ENCODE data around the gene FFAR1. TPM values are rescaled to one million over a fixed set of nuclear protein-coding genes. Genes with fewer than 3 reads are reported as not detected.
"Not testable (repeated sequence)": the region's sequence is repeated elsewhere in the genome, so short reads cannot be mapped to it uniquely, and the experiment has no call there.

The FFAR1 gene
- total RNA-seq, 1 donor from 2014 or later = not detected

DNA sequence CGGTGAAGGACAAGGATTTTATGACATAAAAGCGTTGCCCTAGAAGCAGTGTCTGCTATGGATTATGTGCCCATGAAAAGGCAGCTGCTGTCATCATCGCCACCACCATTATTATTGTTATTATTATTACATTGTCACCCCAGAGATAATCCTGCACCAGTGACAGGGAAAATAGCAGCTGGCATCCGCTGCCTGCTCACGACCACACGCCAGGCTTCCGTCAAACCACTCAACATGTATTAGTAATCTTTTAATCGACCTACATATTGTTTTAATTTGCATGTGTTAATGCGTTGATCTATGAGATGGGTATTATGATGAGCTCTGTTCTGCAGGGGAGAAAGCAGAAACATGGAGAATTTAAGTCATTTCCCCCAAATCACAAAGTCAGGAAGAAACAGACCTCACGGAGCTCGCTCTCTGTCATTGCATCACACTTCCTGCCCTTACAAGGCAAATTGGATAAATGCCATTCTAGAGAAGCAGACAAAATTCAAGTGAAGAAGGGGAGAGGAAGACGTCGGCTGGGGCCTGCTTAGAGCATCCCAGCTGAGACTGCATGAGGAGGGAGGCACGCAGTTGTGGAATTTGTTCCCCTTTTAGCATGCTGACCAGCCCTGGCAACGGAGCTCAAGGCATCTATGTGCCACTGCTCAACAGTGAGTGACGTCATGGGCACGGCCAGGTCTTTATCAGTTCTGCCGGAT, 10.3 kb downstream of the FFAR1 start, which contains the start of gene FFAR3:
FFAR3 (plus strand) TSS at position 594 of the 707 bp plus-strand sequence. CDS start 431 bp downstream, outside the sequence.
- Histone ChIP-seq H3K36me3 (ENCODE audit: control insufficient read depth in 3 of 3, insufficient read depth in 3 of 3, low read length in 3 of 3) (no peaks in the 10 kb centered on the region), H3K4me1 (ENCODE audit: control insufficient read depth in 3 of 3, insufficient read depth in 3 of 3, low read length in 3 of 3) (peaks cover 0 to 3% (median 2%) of the 10 kb centered on the region in 3 donors), H3K4me3 (ENCODE audit: low read length in 3 of 3) (no peak within 1 kb of the TSS), H3K9me3 (ENCODE audit: control insufficient read depth in 3 of 3, low read length in 3 of 3) (no peaks in the 10 kb centered on the region), H3K27me3 (ENCODE audit: control insufficient read depth in 3 of 3, insufficient read depth in 3 of 3, low read length in 3 of 3) (peaks cover 0 to 12% (median 7%) of the 10 kb centered on the region in 3 donors), H3K9ac (ENCODE audit: low read depth in 1 of 3, low read length in 3 of 3) (no peak within 1 kb of the TSS), H3K27ac (ENCODE audit: low read depth, low read length) (no peak within 1 kb of the TSS)

DNA sequence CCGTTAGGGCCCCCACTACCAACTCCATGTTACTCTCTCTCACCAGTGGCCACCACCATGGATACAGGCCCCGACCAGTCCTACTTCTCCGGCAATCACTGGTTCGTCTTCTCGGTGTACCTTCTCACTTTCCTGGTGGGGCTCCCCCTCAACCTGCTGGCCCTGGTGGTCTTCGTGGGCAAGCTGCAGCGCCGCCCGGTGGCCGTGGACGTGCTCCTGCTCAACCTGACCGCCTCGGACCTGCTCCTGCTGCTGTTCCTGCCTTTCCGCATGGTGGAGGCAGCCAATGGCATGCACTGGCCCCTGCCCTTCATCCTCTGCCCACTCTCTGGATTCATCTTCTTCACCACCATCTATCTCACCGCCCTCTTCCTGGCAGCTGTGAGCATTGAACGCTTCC, 11.1 kb downstream of the FFAR1 start:
- H3K27ac ChIP-seq (ENCODE audit: low read depth, low read length); H3K9ac ChIP-seq (ENCODE audit: low read depth in 1 of 3, low read length in 3 of 3); H3K36me3 ChIP-seq (ENCODE audit: control insufficient read depth in 3 of 3, insufficient read depth in 3 of 3, low read length in 3 of 3); H3K27me3 ChIP-seq (ENCODE audit: control insufficient read depth in 3 of 3, insufficient read depth in 3 of 3, low read length in 3 of 3); H3K4me3 ChIP-seq (ENCODE audit: low read length in 3 of 3); H3K9me3 ChIP-seq (ENCODE audit: control insufficient read depth in 3 of 3, low read length in 3 of 3); H3K4me1 ChIP-seq (ENCODE audit: control insufficient read depth in 3 of 3, insufficient read depth in 3 of 3, low read length in 3 of 3): not testable (repeated sequence)

DNA sequence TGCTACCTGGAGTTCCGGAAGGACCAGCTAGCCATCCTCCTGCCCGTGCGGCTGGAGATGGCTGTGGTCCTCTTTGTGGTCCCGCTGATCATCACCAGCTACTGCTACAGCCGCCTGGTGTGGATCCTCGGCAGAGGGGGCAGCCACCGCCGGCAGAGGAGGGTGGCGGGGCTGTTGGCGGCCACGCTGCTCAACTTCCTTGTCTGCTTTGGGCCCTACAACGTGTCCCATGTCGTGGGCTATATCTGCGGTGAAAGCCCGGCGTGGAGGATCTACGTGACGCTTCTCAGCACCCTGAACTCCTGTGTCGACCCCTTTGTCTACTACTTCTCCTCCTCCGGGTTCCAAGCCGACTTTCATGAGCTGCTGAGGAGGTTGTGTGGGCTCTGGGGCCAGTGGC, 11.7 kb downstream of the FFAR1 start:
- H3K9me3 ChIP-seq (ENCODE audit: control insufficient read depth in 3 of 3, low read length in 3 of 3); H3K4me3 ChIP-seq (ENCODE audit: low read length in 3 of 3); H3K27me3 ChIP-seq (ENCODE audit: control insufficient read depth in 3 of 3, insufficient read depth in 3 of 3, low read length in 3 of 3); H3K4me1 ChIP-seq (ENCODE audit: control insufficient read depth in 3 of 3, insufficient read depth in 3 of 3, low read length in 3 of 3); H3K36me3 ChIP-seq (ENCODE audit: control insufficient read depth in 3 of 3, insufficient read depth in 3 of 3, low read length in 3 of 3); H3K27ac ChIP-seq (ENCODE audit: low read depth, low read length); H3K9ac ChIP-seq (ENCODE audit: low read depth in 1 of 3, low read length in 3 of 3): not testable (repeated sequence)

DNA sequence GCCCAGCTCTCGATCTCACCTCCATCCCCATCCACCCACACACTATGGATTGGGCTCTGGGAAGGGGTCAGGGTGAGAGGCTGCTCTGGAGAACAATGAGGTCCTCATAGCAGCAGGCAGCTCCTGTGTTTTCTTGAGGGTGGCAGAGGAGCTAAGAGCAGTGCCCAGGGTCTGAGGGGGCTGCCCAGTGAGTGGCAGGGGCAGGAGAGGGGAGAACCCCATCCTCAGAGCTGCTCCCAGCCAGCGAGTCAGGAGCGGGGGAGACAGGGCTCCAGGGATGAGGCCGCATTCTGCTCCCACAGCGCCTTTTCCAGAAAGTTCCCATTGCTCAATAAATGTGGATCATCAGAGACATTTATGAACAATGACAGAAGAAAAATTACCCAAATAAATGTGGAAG, 12.4 kb downstream of the FFAR1 start:
- H3K27ac ChIP-seq (ENCODE audit: low read depth, low read length); H3K36me3 ChIP-seq (ENCODE audit: control insufficient read depth in 3 of 3, insufficient read depth in 3 of 3, low read length in 3 of 3); H3K4me1 ChIP-seq (ENCODE audit: control insufficient read depth in 3 of 3, insufficient read depth in 3 of 3, low read length in 3 of 3); H3K4me3 ChIP-seq (ENCODE audit: low read length in 3 of 3); H3K9ac ChIP-seq (ENCODE audit: low read depth in 1 of 3, low read length in 3 of 3); H3K9me3 ChIP-seq (ENCODE audit: control insufficient read depth in 3 of 3, low read length in 3 of 3); H3K27me3 ChIP-seq (ENCODE audit: control insufficient read depth in 3 of 3, insufficient read depth in 3 of 3, low read length in 3 of 3): not testable (repeated sequence)

DNA sequence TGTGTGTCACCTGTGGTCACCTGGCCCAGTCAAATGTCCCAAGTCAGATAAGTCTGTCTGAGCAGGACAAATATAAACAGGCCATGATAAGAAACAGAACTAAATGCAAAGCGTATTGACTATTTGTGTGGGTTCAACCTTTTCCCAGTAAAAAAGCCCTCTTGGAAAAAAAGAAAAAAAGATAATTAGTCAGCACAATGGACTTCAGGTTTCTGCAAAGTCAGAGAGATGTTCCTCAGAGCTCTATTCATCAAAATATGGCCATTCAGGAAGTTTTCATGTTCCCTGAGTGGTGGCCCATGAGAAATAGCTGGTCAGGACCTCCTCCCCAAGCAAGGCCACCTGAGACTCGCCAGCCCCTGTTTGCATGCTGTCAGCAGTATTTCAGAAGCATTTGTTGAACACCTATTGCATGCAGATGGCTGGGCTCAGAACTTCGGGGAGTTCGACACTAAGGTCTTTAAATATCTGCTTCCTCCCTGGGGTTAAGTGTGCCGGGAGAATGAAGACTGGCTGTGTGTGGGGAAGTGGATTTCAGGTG, 13.2 kb downstream of the FFAR1 start:
- no peak overlapping the region for H3K27ac ChIP-seq (ENCODE audit: low read depth, low read length)
- no peaks in the 10 kb centered on the region for H3K36me3 ChIP-seq (ENCODE audit: control insufficient read depth in 3 of 3, insufficient read depth in 3 of 3, low read length in 3 of 3)
- peaks cover 0 to 6% (median 3%) of the 10 kb centered on the region in 3 donors for H3K27me3 ChIP-seq (ENCODE audit: control insufficient read depth in 3 of 3, insufficient read depth in 3 of 3, low read length in 3 of 3)
- no peak overlapping the region for H3K4me3 ChIP-seq (ENCODE audit: low read length in 3 of 3)
- peaks cover 0 to 3% (median 2%) of the 10 kb centered on the region in 3 donors for H3K4me1 ChIP-seq (ENCODE audit: control insufficient read depth in 3 of 3, insufficient read depth in 3 of 3, low read length in 3 of 3)
- H3K9me3 ChIP-seq (ENCODE audit: control insufficient read depth in 3 of 3, low read length in 3 of 3) = no peaks in the 10 kb centered on the region
- H3K9ac ChIP-seq (ENCODE audit: low read depth in 1 of 3, low read length in 3 of 3) = no peak overlapping the region

DNA sequence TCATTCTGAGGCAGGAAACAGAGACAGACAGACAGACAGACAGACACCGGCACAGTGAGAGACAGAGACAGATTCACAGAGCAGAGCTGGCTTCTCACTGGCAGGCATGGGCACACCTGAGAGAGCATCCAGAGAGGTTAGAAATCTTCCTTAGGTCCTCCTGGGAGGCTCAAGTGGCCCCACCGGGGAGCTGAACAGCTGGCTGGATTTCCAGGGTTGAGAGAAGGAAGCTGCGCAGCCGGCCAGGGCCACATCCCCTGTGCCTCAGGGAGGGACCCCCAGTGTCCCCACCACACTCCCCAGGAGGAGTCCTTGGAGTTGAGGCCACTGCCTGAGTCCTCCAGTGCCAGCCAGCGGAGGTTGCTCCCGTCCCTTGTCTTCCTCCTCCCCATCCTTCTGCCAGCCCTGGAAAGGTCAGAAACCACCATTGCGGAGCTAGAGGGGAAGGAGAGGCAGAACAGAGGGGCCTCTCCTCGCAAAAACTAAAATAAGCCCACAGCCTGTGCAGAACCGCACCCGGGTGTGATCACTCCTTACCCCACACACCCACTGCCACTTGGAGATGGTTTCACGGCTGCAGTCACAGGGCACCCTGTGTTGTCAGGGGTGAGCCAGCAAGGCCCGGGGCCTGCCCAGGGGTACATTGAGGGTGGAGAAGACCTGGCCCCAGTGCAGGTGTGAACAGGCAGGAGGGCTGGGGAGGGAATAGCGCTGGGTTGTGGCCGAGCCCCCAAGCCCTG, 14.7 kb downstream of the FFAR1 start:
- Histone ChIP-seq H3K4me1 (ENCODE audit: control insufficient read depth in 3 of 3, insufficient read depth in 3 of 3, low read length in 3 of 3) (peaks cover 0 to 3% (median 2%) of the 10 kb centered on the region in 3 donors), H3K27me3 (ENCODE audit: control insufficient read depth in 3 of 3, insufficient read depth in 3 of 3, low read length in 3 of 3) (peaks cover 0 to 4% (median 3%) of the 10 kb centered on the region in 3 donors), H3K4me3 (ENCODE audit: low read length in 3 of 3) (no peak overlapping the region), H3K27ac (ENCODE audit: low read depth, low read length) (no peak overlapping the region), H3K9ac (ENCODE audit: low read depth in 1 of 3, low read length in 3 of 3) (no peak overlapping the region), H3K9me3 (ENCODE audit: control insufficient read depth in 3 of 3, low read length in 3 of 3) (no peaks in the 10 kb centered on the region), H3K36me3 (ENCODE audit: control insufficient read depth in 3 of 3, insufficient read depth in 3 of 3, low read length in 3 of 3) (no peaks in the 10 kb centered on the region)

DNA sequence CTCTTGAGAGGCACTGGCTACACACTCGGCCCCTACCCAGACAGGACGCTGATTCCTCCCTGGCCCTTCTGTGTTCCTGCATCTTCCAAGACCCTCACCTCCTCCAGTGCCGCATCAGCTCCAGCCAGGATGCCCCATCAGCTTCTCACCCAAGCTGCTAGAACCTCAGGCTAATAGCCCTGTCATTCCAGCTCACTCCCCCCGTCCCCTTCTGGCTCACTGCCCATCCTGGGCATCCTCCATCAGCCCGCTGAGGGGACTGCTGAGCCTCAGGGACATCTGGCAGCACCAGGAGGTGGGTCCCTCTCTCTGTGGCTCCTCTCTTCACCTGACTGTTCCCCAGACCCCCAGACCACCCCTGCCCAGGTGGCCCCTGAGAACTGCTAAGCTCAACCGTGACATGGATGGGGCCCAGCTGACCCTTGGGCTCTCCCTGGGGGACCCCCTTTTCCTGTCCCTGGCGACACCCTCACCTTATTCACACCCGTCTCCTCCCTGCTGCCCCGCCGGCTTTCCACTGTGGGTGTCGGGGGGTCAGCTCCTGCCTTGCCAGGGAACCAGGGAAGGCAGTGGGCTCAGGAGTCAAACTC, 15.4 kb downstream of the FFAR1 start:
- no peaks in the 10 kb centered on the region for H3K9me3 ChIP-seq (ENCODE audit: control insufficient read depth in 3 of 3, low read length in 3 of 3)
- H3K27ac ChIP-seq (ENCODE audit: low read depth, low read length) = no peak overlapping the region
- H3K9ac ChIP-seq (ENCODE audit: low read depth in 1 of 3, low read length in 3 of 3) = no peak overlapping the region
- no peaks in the 10 kb centered on the region for H3K36me3 ChIP-seq (ENCODE audit: control insufficient read depth in 3 of 3, insufficient read depth in 3 of 3, low read length in 3 of 3)
- peaks cover 0 to 3% (median 2%) of the 10 kb centered on the region in 3 donors for H3K27me3 ChIP-seq (ENCODE audit: control insufficient read depth in 3 of 3, insufficient read depth in 3 of 3, low read length in 3 of 3)
- no peaks in the 10 kb centered on the region for H3K4me1 ChIP-seq (ENCODE audit: control insufficient read depth in 3 of 3, insufficient read depth in 3 of 3, low read length in 3 of 3)
- no peak overlapping the region for H3K4me3 ChIP-seq (ENCODE audit: low read length in 3 of 3)

DNA sequence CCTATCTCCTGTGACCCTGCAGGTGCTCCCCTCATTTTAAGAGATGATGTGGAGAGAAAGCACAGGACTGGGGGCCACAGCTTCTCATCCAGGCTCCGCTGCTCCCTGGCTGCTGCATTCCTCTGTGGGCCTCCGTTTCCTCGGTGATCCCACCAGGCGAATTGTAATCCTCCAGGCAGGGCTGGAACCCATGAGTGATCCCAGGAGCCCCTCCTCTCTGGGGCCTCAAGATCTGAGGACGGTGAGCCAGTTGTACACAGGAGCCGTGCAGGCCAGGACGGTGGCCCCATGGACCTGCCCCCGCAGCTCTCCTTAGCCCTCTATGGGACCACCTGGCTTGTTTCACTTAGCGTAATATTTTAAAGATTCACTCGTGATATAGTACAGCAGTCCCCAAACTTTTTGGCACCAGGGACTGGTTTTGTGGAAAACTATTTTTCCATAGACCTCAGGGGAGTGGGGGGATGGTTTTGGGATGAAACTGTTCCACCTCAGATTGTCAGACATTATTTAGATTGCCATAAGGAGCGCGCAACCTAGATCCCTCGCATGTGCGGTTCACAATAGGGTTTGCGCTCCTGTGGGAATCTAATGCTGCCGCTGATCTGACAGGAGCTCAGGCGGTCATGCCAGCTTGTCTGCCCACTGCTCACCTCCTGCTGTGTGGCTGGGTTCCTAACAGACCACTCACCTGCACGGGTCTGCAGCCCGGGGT, 16.2 kb downstream of the FFAR1 start:
- Histone ChIP-seq H3K9ac (ENCODE audit: low read depth in 1 of 3, low read length in 3 of 3) (no peak overlapping the region), H3K4me1 (ENCODE audit: control insufficient read depth in 3 of 3, insufficient read depth in 3 of 3, low read length in 3 of 3) (no peaks in the 10 kb centered on the region), H3K27ac (ENCODE audit: low read depth, low read length) (no peak overlapping the region), H3K27me3 (ENCODE audit: control insufficient read depth in 3 of 3, insufficient read depth in 3 of 3, low read length in 3 of 3) (peaks cover 0 to 3% (median 0%) of the 10 kb centered on the region in 3 donors), H3K4me3 (ENCODE audit: low read length in 3 of 3) (no peak overlapping the region), H3K36me3 (ENCODE audit: control insufficient read depth in 3 of 3, insufficient read depth in 3 of 3, low read length in 3 of 3) (no peaks in the 10 kb centered on the region), H3K9me3 (ENCODE audit: control insufficient read depth in 3 of 3, low read length in 3 of 3) (no peaks in the 10 kb centered on the region)

DNA sequence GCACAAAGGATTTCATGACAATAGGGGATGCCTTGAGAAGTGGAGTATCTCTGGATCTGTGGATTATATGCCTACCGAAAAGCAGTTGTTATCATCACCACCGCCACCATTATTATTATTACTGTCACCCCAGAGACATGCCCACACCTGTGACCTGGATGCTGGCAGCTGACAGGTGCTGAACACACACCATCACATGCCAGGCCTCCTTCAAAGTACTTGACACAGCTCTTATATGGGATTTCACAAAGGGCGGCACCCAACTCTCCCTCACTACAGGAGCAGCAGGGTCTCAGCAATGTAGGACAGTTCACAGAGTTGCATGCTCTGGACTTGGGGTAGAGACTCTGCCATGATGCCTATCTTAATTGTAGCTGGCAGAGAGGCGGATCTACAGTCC, 17.6 kb downstream of the FFAR1 start:
- H3K36me3 ChIP-seq (ENCODE audit: control insufficient read depth in 3 of 3, insufficient read depth in 3 of 3, low read length in 3 of 3) = no peaks in the 10 kb centered on the region
- H3K27ac ChIP-seq (ENCODE audit: low read depth, low read length) = no peak overlapping the region
- no peak overlapping the region for H3K4me3 ChIP-seq (ENCODE audit: low read length in 3 of 3)
- no peak overlapping the region for H3K9ac ChIP-seq (ENCODE audit: low read depth in 1 of 3, low read length in 3 of 3)
- no peaks in the 10 kb centered on the region for H3K9me3 ChIP-seq (ENCODE audit: control insufficient read depth in 3 of 3, low read length in 3 of 3)
- peaks cover 0 to 3% (median 0%) of the 10 kb centered on the region in 3 donors for H3K27me3 ChIP-seq (ENCODE audit: control insufficient read depth in 3 of 3, insufficient read depth in 3 of 3, low read length in 3 of 3)
- H3K4me1 ChIP-seq (ENCODE audit: control insufficient read depth in 3 of 3, insufficient read depth in 3 of 3, low read length in 3 of 3) = no peaks in the 10 kb centered on the region

All from skeletal muscle tissue (tissue), 4 donors.